ENCODE results near the gene LSM3.
"Not testable (repeated sequence)": the region's sequence is repeated elsewhere in the genome, so short reads cannot be mapped to it uniquely, and the experiment has no call there.

Gene LSM3

GRCh38 chr3:14210290-14210688 is 31.7 kb downstream of the LSM3 start:
- DNase-seq = no peak
- in situ Hi-C loops (cut with HindIII; ENCODE audit: low pct_ligation_motif_present, low pct_unique_long_range_greater_than_20kb, low sequenced_read_pairs) = no loop called here

GRCh38 chr3:14210843-14211594 is 32.4 kb downstream of the LSM3 start:
- peak; percentile 79 for DNase-seq

DNA sequence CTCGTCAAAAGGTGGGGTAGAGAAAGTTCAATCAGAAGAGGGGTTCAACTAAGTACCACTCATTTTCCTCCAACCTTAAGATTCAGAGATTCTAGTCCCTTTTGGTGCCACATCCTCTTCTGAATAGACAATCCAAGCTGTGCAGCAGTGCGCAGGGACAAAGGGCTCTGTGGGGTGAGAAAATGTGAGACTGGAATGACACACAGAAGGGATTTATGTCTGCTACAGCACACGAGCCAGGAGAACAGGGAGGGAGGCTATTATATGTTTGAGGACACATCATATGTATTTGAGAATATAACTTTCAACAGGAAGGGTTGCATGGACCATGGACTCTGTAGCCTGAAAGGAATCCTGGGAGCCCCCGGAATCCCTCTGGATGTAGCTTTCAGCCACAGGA is 33.0 kb downstream of the LSM3 start:
- no peak for DNase-seq
- in situ Hi-C loops (cut with HindIII; ENCODE audit: low pct_ligation_motif_present, low pct_unique_long_range_greater_than_20kb, low sequenced_read_pairs) = no loop called here

More at GRCh38 chr3:14210843-14211594, 32.4 kb downstream of the LSM3 start:
- in situ Hi-C loops (cut with HindIII; ENCODE audit: low pct_ligation_motif_present, low pct_unique_long_range_greater_than_20kb, low sequenced_read_pairs) = no loop called here

DNA sequence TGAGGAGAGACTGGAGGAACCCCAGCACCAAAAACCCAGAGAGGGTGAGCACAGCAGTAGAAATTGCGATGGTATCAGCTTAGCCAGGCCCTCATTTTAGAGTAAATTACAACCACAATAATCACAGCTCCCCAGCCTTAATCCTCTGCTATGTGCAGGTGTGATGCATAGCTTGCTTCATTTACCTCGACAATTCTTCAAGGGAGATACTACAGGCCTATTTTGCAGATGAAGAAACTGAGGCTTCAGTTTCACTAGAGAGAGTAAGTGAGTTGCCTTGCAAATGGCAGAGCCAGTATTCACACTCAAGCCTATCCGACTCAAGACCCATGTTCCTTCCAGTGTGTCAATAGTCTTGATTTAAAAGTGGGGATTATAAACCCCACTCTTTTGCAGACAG is 33.4 kb downstream of the LSM3 start:
- no peak for DNase-seq
- in situ Hi-C loops (cut with HindIII; ENCODE audit: low pct_ligation_motif_present, low pct_unique_long_range_greater_than_20kb, low sequenced_read_pairs) = no loop called here

GRCh38 chr3:14213066-14213774 is 34.6 kb downstream of the LSM3 start:
- in situ Hi-C loops (cut with HindIII; ENCODE audit: low pct_ligation_motif_present, low pct_unique_long_range_greater_than_20kb, low sequenced_read_pairs) = no loop called here
- no peak for DNase-seq

DNA sequence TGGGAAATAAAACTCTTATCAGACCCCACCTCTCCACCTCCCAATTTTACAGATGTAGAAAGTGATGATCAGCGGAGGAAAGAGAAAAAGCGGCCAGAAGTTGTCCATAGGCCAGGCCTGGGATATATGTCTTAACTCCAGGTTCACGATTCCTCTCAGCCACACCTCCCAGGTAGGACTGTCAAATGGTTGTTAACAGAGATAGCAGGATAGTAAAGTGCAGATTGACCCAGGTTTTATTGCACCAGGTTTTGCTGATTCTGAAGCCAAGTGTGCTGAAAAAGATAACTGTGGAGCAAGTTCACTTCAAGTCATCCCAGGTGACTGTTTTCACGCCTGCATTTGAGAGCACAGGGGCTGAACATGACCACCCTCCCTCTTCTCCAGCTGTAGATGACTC is 36.1 kb downstream of the LSM3 start:
- in situ Hi-C loops (cut with HindIII; ENCODE audit: low pct_ligation_motif_present, low pct_unique_long_range_greater_than_20kb, low sequenced_read_pairs) = no loop called here
- DNase-seq = no peak

- DNase-seq = no peak
- in situ Hi-C loops (cut with HindIII; ENCODE audit: low pct_ligation_motif_present, low pct_unique_long_range_greater_than_20kb, low sequenced_read_pairs) = no loop called here
These were observed 37.8 kb downstream of the LSM3 start for GRCh38 chr3:14216257-14217048.

DNA sequence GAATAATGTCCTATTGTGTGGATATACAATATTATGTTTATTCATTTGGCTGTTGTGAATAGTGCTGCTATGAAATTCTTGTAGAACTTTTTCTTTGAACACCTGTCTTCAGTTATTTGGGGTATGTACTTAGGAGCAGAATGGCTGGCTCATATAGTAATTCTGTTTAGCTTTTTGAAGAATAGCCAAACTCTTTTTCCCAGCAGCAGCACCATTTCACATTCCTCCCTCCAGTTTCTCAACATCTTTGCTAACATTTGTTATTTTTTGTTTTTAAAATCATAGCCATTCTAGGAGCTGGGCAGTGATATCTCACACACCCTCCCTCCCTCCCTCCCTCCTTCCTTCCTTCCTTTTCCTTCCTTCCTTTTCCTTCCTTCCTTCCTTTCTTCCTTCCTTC is 39.7 kb downstream of the LSM3 start:
- DNase-seq = no peak
- in situ Hi-C loops (cut with HindIII; ENCODE audit: low pct_ligation_motif_present, low pct_unique_long_range_greater_than_20kb, low sequenced_read_pairs) = no loop called here

GRCh38 chr3:14220933-14221332 is 42.3 kb downstream of the LSM3 start:
- in situ Hi-C loops (cut with HindIII; ENCODE audit: low pct_ligation_motif_present, low pct_unique_long_range_greater_than_20kb, low sequenced_read_pairs) = no loop called here
- DNase-seq = no peak

DNA sequence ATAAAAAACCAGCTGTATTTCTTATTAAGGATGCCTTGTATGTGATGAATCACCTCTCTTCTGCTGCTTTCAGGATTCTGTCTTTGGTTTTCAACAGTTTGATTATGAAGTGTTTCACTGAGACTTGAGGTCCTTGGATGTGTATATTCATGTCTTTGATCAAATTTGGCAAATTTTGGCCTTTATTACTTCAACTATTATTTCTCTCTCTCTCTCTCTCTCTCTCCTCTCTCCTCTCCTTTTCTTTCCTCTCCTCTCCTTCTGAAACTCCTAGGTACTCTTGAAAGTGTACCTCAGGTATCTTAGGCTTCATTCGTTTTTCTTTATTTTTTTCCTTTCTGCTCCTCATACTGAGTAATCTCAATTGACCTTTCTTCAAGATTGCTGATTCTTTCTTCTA is 43.3 kb downstream of the LSM3 start:
- no peak for DNase-seq
- in situ Hi-C loops (cut with HindIII; ENCODE audit: low pct_ligation_motif_present, low pct_unique_long_range_greater_than_20kb, low sequenced_read_pairs) = no loop called here

DNA sequence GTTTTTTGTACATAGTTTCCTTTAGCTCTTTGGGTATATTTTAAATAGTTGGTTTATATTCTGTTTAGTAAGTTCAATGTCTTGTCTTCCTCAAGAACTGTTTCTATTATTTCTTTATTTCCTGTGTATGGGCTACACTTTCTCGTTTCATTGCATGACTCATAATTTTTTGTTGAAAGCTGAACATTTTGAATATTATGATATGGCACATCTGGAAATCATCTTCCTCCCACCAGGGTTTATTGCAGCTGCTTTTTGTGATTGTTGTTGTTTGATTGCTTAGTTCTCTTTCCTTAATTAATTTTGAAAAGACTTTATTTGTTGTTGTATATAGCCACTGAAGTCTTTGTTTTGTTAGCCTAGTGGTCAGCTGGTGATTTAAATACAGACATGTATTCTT is 43.8 kb downstream of the LSM3 start:
- in situ Hi-C loops (cut with HindIII; ENCODE audit: low pct_ligation_motif_present, low pct_unique_long_range_greater_than_20kb, low sequenced_read_pairs) = no loop called here
- DNase-seq = no peak

DNA sequence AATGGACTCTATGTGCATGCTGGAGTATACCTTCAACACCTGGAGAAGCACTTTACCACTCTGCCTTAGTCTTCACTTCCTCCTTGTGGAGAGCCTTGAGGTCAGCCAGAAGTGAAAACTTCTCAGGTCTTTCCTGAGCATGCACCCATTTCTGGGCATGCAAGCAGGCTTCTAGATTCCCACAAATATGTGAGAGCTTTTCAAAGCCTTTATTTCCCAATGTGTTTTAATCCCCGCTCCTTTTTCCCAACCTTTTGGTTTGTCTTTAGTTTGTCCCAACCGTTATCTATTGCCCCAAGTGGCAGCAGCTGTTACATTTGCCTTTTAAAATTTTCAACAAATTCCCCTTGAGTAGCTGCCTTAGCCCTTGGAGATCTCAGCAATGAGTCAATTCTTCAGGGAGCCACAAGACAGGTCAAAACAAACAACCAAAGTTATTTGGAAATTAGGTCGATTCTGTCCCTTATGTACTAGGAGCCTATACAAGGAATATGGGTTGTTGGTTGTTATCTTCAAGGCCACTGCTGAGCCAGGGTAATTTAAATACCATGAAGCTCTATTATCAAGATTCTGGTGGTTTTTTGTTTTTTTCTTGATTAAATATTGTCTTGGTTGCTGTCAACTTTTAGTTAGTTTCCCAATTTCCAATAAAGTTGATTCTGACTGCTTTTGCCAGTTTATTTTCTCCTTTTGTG is 44.4 kb downstream of the LSM3 start:
- in situ Hi-C loops (cut with HindIII; ENCODE audit: low pct_ligation_motif_present, low pct_unique_long_range_greater_than_20kb, low sequenced_read_pairs) = no loop called here
- DNase-seq = no peak

DNA sequence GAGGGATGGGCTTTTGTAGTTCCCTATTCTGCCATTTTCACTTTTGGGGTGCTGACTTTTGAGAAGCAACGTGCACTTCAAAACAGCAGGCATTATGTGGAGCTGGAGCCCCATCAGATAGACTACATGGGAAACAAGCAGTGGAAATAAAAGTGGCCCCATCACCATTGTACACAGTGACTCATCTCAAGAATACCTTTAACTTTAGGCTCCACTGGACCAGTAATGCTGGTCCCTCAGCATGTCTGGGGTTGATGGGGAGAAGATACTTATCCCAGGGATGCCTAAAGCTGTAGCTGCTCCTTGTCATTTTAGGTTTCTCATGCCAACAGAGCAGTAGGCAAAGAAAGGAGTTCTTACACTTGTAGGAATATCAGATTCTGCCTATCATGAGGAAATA is 45.0 kb downstream of the LSM3 start:
- no peak for DNase-seq
- in situ Hi-C loops (cut with HindIII; ENCODE audit: low pct_ligation_motif_present, low pct_unique_long_range_greater_than_20kb, low sequenced_read_pairs) = no loop called here

- in situ Hi-C loops (cut with HindIII; ENCODE audit: low pct_ligation_motif_present, low pct_unique_long_range_greater_than_20kb, low sequenced_read_pairs) = no loop called here
- no peak for DNase-seq
These were observed 46.3 kb downstream of the LSM3 start for GRCh38 chr3:14224895-14225294.

DNA sequence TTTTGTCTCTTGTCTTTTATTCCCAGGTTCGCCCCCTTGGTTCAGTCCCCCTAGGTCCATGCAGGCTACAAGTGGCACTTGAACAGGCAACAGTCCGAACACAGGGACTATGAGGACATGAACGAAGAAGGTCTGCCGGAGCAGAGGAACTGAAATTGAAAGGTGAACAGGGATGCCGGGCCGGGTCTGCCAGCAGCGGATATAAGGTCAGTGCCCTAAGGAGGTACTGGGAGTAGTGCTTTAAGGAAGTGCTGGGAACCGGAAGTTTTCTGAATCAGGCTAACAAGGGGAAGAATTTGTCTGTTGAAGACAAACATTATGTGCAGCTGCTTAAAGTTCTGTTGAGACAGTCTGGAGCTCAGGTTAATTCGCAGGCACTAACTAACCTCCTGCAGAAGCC is 46.8 kb downstream of the LSM3 start:
- no peak for DNase-seq
- in situ Hi-C loops (cut with HindIII; ENCODE audit: low pct_ligation_motif_present, low pct_unique_long_range_greater_than_20kb, low sequenced_read_pairs) = no loop called here

DNA sequence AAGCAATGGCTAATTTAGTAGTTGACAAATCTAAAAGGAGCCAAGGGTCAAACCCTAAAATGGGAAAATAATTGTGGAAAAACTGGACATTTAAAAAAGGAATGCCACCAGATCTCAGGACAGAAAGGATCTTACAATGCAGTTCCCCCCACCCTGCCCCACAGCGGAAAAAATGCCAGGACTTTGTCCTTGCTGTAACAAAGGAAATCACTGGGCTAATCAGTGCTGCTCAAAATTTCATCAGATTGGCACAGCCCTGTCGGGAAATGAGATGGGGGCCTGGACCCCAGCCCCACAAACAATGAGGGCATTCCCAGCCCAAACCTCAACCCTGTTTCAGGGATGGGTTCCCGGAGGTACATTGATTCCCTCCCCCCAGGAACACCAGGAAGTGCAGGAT is 47.7 kb downstream of the LSM3 start:
- DNase-seq; in situ Hi-C loops (cut with HindIII; ENCODE audit: low pct_ligation_motif_present, low pct_unique_long_range_greater_than_20kb, low sequenced_read_pairs): not testable (repeated sequence)

- DNase-seq = no peak
- in situ Hi-C loops (cut with HindIII; ENCODE audit: low pct_ligation_motif_present, low pct_unique_long_range_greater_than_20kb, low sequenced_read_pairs) = no loop called here
These were observed 49.2 kb downstream of the LSM3 start for GRCh38 chr3:14227856-14228255.

DNA sequence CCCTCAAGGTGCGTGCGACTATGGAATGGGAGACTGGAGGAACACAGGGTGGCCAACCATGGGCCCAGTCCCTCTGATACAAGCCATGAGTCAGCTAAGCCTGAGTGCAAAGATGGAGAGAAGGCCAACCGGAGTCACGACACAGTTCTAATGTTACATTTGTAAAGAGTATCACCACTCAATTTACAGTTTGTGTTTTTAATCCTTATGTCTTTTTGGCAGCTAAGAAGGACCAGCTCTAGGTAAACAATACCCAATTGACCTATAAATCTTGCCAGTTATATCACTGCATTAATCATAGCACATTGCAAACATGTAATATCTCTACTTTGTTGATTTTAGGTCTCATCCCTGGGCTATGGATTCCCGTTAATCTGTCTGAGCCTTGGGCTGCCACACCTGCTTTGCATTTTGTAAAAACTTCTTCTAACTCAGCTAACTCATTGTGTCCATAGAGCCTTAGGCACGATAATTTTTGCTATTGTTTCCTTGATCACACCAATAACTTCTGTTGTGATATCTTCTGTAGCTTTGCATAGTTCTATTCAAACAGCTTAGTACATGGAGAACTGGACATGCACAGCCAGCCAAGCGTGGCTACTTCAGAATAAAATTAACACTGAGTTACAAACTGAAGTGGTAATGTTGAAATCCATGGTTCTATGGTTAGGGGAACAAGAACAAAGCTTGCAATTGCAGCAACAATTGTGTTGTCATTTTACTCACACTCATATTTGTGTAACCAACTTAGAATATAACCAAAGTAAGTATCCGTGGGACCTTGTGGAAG is 50.3 kb downstream of the LSM3 start:
- in situ Hi-C loops (cut with HindIII; ENCODE audit: low pct_ligation_motif_present, low pct_unique_long_range_greater_than_20kb, low sequenced_read_pairs) = no loop called here
- peak; percentile 24 for DNase-seq
